ENCODE measurements around the gene TMIGD1. TPM values are rescaled to one million over a fixed set of nuclear protein-coding genes. Genes with fewer than 3 reads are reported as not detected.

TMIGD1 gene
- total and polyA plus RNA-seq, 2 of the 13 experiments (the other 11 are each of a cell fraction or from before 2014, with no cell fraction given): not detected

- no peak for FAIRE-seq
- TF ChIP-seq KLF9 (CRISPR knock-in tag; IDR thresholded peaks at IDR 0.05; ENCODE audit: low read depth) (no peak), ZNF331 (CRISPR knock-in tag; IDR thresholded peaks at IDR 0.05) (no peak), NR1H2 (CRISPR knock-in tag; IDR thresholded peaks at IDR 0.05; ENCODE audit: borderline replicate concordance, low read depth) (no peak), ZNF720 (CRISPR knock-in tag; IDR thresholded peaks at IDR 0.05) (no peak), FOXP4 (CRISPR knock-in tag; IDR thresholded peaks at IDR 0.05) (no peak), TGIF2 (CRISPR knock-in tag; IDR thresholded peaks at IDR 0.05) (no peak), ZNF329 (CRISPR knock-in tag; IDR thresholded peaks at IDR 0.05; ENCODE audit: low read depth) (no peak), ZSCAN29 (CRISPR knock-in tag; conservative IDR thresholded peaks at IDR 0.05) (no peak), PHF8 (CRISPR knock-in tag; IDR thresholded peaks at IDR 0.05) (no peak), HBP1 (CRISPR knock-in tag; IDR thresholded peaks at IDR 0.05; ENCODE audit: low read depth) (no peak), CEBPG (CRISPR knock-in tag; IDR thresholded peaks at IDR 0.05) (no peak), ZSCAN30 (CRISPR knock-in tag; IDR thresholded peaks at IDR 0.05) (no peak), XRCC5 (optimal IDR thresholded peaks at IDR 0.05; ENCODE audit: low read length) (no peak), CENPBD1 (CRISPR knock-in tag; IDR thresholded peaks at IDR 0.05; ENCODE audit: borderline replicate concordance, low read depth) (no peak)
- TF ChIP-seq, protein P1, sequence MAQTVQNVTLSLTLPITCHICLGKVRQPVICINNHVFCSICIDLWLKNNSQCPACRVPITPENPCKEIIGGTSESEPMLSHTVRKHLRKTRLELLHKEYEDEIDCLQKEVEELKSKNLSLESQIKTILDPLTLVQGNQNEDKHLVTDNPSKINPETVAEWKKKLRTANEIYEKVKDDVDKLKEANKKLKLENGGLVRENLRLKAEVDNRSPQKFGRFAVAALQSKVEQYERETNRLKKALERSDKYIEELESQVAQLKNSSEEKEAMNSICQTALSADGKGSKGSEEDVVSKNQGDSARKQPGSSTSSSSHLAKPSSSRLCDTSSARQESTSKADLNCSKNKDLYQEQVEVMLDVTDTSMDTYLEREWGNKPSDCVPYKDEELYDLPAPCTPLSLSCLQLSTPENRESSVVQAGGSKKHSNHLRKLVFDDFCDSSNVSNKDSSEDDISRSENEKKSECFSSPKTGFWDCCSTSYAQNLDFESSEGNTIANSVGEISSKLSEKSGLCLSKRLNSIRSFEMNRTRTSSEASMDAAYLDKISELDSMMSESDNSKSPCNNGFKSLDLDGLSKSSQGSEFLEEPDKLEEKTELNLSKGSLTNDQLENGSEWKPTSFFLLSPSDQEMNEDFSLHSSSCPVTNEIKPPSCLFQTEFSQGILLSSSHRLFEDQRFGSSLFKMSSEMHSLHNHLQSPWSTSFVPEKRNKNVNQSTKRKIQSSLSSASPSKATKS (CRISPR knock-in tag; IDR thresholded peaks at IDR 0.05): no peak
- TF ChIP-seq, protein P2, sequence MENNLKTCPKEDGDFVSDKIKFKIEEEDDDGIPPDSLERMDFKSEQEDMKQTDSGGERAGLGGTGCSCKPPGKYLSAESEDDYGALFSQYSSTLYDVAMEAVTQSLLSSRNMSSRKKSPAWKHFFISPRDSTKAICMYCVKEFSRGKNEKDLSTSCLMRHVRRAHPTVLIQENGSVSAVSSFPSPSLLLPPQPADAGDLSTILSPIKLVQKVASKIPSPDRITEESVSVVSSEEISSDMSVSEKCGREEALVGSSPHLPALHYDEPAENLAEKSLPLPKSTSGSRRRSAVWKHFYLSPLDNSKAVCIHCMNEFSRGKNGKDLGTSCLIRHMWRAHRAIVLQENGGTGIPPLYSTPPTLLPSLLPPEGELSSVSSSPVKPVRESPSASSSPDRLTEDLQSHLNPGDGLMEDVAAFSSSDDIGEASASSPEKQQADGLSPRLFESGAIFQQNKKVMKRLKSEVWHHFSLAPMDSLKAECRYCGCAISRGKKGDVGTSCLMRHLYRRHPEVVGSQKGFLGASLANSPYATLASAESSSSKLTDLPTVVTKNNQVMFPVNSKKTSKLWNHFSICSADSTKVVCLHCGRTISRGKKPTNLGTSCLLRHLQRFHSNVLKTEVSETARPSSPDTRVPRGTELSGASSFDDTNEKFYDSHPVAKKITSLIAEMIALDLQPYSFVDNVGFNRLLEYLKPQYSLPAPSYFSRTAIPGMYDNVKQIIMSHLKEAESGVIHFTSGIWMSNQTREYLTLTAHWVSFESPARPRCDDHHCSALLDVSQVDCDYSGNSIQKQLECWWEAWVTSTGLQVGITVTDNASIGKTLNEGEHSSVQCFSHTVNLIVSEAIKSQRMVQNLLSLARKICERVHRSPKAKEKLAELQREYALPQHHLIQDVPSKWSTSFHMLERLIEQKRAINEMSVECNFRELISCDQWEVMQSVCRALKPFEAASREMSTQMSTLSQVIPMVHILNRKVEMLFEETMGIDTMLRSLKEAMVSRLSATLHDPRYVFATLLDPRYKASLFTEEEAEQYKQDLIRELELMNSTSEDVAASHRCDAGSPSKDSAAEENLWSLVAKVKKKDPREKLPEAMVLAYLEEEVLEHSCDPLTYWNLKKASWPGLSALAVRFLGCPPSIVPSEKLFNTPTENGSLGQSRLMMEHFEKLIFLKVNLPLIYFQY (CRISPR knock-in tag; IDR thresholded peaks at IDR 0.05; ENCODE audit: borderline replicate concordance): no peak
Observed at GRCh38 chr17:30339086-30339485, 5.2 kb upstream of the TMIGD1 start.

More at GRCh38 chr17:30339086-30339485, 5.2 kb upstream of the TMIGD1 start:
- Histone ChIP-seq H2AFZ (ENCODE audit: low read length) (no peak overlapping the region), H3K27me3 (ENCODE audit: control insufficient read depth in 1 of 2, insufficient read depth in 2 of 2, low read length in 2 of 2) (no peaks in the 10 kb centered on the region), H3K4me3 (replicated peaks in 1 of 3; ENCODE audit: insufficient read depth in 1 of 3, low read depth in 2 of 3, low read length in 3 of 3) (no peak overlapping the region), H3K4me1 (ENCODE audit: insufficient read depth, low read length) (peaks cover 85% of the 10 kb centered on the region), H3K36me3 (replicated peaks in 1 of 2; ENCODE audit: control insufficient read depth in 1 of 2, insufficient read depth in 2 of 2, low read length in 2 of 2) (no peaks in the 10 kb centered on the region), H3K9me3 (ENCODE audit: low read length) (no peaks in the 10 kb centered on the region), H3K9ac (ENCODE audit: insufficient read depth, low read depth, low read length) (no peak overlapping the region), H4K20me1 (ENCODE audit: insufficient read depth, low read length) (no peaks in the 10 kb centered on the region), H3K27ac (ENCODE audit: extremely low read length, insufficient read depth, low read length) (no peak overlapping the region), H3K79me2 (ENCODE audit: insufficient read depth, low read length) (no peaks in the 10 kb centered on the region), H3K4me2 (ENCODE audit: low read depth, low read length) (no peak overlapping the region)
- ChIA-PET POLR2A (no interaction called here), CTCF (ENCODE audit: low intra/inter-chr PET ratio, low total read pairs) (interaction anchor here (1.6 to 1.7 kb wide), 2 partner anchors 40 to 138 kb away, joined by 3 to 6 read pairs; partner anchors contain the start of genes CPD and GOSR1)
- intact Hi-C loops (cut with micrococcal nuclease; ENCODE audit: unreplicated experiment): loop anchor here (5.0 kb wide), 1 partner anchor 62 kb away; no protein-coding TSS in a partner anchor
- DNase-seq (ENCODE audit: low spot score) (no peak), ATAC-seq (no peak)
- WGBS (ENCODE audit: low lambda C conversion rate): 96% methylated on average over 2 of the region's 2 CpGs
- in situ Hi-C loops (cut with HindIII; ENCODE audit: extremely low pct_ligation_motif_present, low pct_unique_long_range_greater_than_20kb): loop anchor here (5.0 kb wide), 1 partner anchor 47 kb away; the partner anchor contains the start of gene BLMH
- no TSS peak for BruUV-seq (replicated peaks)
